Measurements from ENCODE around the gene CATSPERE. TPM values are rescaled to one million over a fixed set of nuclear protein-coding genes. Genes with fewer than 3 reads are reported as not detected.
A peak's percentile ranks its signal among the peaks of the same experiment; 100 is the strongest.

Gene CATSPERE
- total and polyA plus RNA-seq, 2 of the 8 experiments (the other 6 are each of a cell fraction or from before 2014, with no cell fraction given): 0.05 to 0.45 TPM

DNA sequence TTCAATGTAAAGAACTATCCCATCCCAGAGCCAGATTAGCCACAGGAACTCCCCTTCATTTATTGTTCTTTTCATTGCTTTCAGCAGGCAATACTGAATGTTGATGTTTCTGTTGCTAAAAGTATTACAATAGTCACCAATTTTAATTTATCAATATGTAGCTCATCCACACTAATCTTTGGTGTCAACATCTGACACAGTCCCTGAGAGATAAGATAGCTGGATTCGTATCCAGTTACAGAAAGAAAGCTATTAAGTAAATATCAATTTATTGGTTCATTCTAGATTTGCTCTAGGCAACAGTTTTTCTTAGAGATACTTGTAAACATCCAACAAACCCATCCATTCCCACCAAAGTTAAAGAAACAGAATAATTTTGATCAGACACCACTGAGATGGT is 14.0 kb upstream of the CATSPERE start:
- peaks cover 0 to 6% of the 10 kb centered on the region in 2 experiments for H4K20me1 ChIP-seq (replicated peaks in 1 of 2; ENCODE audit: control insufficient read depth in 1 of 2, insufficient read depth in 2 of 2, low read length in 2 of 2)
- no peak for TF ChIP-seq GABPA (IDR thresholded peaks at IDR 0.05; ENCODE audit: borderline replicate concordance, insufficient read depth, low read length)
- TF ChIP-seq NANOG (IDR thresholded peaks at IDR 0.05; ENCODE audit: insufficient read depth, low read depth, low read length, poor library complexity, severe bottlenecking): no peak
- no peak for TF ChIP-seq SRF (IDR thresholded peaks at IDR 0.05; ENCODE audit: low read depth, low read length)
- no peak for TF ChIP-seq TBP (IDR thresholded peaks at IDR 0.05; ENCODE audit: low read depth, low read length)
- no peak for TF ChIP-seq TEAD4 (IDR thresholded peaks at IDR 0.05; ENCODE audit: low read depth, low read length)
- no peak for TF ChIP-seq HDAC2 (IDR thresholded peaks at IDR 0.05; ENCODE audit: borderline replicate concordance in 1 of 2, low read depth in 2 of 2, low read length in 2 of 2)
- no peak for TF ChIP-seq KDM5A (IDR thresholded peaks at IDR 0.05; ENCODE audit: low read length)
- TF ChIP-seq HDAC6 (IDR thresholded peaks at IDR 0.05; ENCODE audit: low read depth, low read length): no peak
- TF ChIP-seq PHF8 (conservative IDR thresholded peaks at IDR 0.05; ENCODE audit: low read depth, low read length): no peak
- TF ChIP-seq SP1 (IDR thresholded peaks at IDR 0.05; ENCODE audit: low read depth, low read length): no peak
- TF ChIP-seq SAP30 (IDR thresholded peaks at IDR 0.05; ENCODE audit: insufficient read depth, insufficient replicate concordance, low read length): no peak
- TF ChIP-seq CREB1 (IDR thresholded peaks at IDR 0.05): no peak
- no peak for TF ChIP-seq CBX8 (IDR thresholded peaks at IDR 0.05; ENCODE audit: borderline replicate concordance, low read depth, low read length)
- no peak for TF ChIP-seq SUZ12 (IDR thresholded peaks at IDR 0.05; ENCODE audit: low read length)

More for the DNA sequence above, 14.0 kb upstream of the CATSPERE start:
- no peak overlapping the region for H2BK12ac ChIP-seq (ENCODE audit: low read depth, low read length)
- no peak overlapping the region for H2BK5ac ChIP-seq (ENCODE audit: low read depth, low read length)
- H4K8ac ChIP-seq (ENCODE audit: extremely low read depth, insufficient read depth, low read length): no peak overlapping the region
- H3K14ac ChIP-seq (ENCODE audit: insufficient read length): no peak overlapping the region
- H2BK15ac ChIP-seq (ENCODE audit: low read length): no peak overlapping the region
- no peak overlapping the region for H2AK5ac ChIP-seq (ENCODE audit: low read depth, low read length)
- no peaks in the 10 kb centered on the region for H3K27me3 ChIP-seq (replicated peaks in 1 of 4; ENCODE audit: control insufficient read depth in 3 of 4, extremely low read depth in 1 of 4, insufficient read depth in 3 of 4, low read length in 3 of 4)
- no peak overlapping the region for H3K18ac ChIP-seq (ENCODE audit: extremely low read depth, low read length)
- no peak overlapping the region for H2AFZ ChIP-seq (ENCODE audit: low read length)
- H3K4me1 ChIP-seq (replicated peaks in 1 of 4; ENCODE audit: control insufficient read depth in 3 of 4, insufficient read depth in 4 of 4, low read length in 3 of 4): peaks cover 3 to 25% (median 17%) of the 10 kb centered on the region in 4 experiments; a peak in 5 of 7 replicates
- H3K36me3 ChIP-seq (ENCODE audit: control insufficient read depth in 2 of 4, insufficient read depth in 4 of 4, low read length in 3 of 4): peaks cover 0 to 14% (median 0%) of the 10 kb centered on the region in 4 experiments; a peak in 1 of 8 replicates
- peaks cover 2% of the 10 kb centered on the region; the same call in 1 of the 2 replicates for H3K23me2 ChIP-seq (ENCODE audit: low read depth, low read length)
- H3K4me2 ChIP-seq (ENCODE audit: insufficient read depth in 1 of 2, low read depth in 2 of 2, low read length in 2 of 2): peak overlapping the region; percentile 0 to 5; a peak in 1 of 4 replicates
- H4K5ac ChIP-seq (ENCODE audit: insufficient read length, low read depth, low read length): no peak overlapping the region
- no peak for DNase-seq (ENCODE audit: low read depth in 1 of 2, low spot score in 2 of 2)
- no peak for FAIRE-seq
- H3K4me3 ChIP-seq (ENCODE audit: extremely low read depth in 1 of 4, insufficient read depth in 2 of 4, low read depth in 3 of 4, low read length in 4 of 4): peak overlapping the region in 1 of 4 experiments; percentile 88; a peak in 1 of 8 replicates
- no peak overlapping the region for H3K9ac ChIP-seq (replicated peaks in 1 of 4; ENCODE audit: extremely low read depth in 1 of 4, low read depth in 3 of 4, low read length in 3 of 4)
- H3K27ac ChIP-seq (ENCODE audit: low read depth, low read length): no peak overlapping the region
- H3K23ac ChIP-seq (ENCODE audit: insufficient read length): no peak overlapping the region
- 72% methylated on average over 1 of the region's 1 CpG; no CpG with 5 or more reads in 1 of the 2 experiments for WGBS, 2 experiments (ENCODE audit: extremely low coverage in 1 of 2, insufficient coverage in 1 of 2, insufficient read length in 1 of 2, insufficient replicate concordance in 2 of 2, low coverage in 1 of 2, low lambda C conversion rate in 2 of 2, missing lambda C conversion rate in 1 of 2)
- POLR2A ChIA-PET (ENCODE audit: partially characterized antibody): interaction anchor here (0.6 to 1.5 kb wide), 4 partner anchors 13 to 426 kb away, joined by 3 read pairs; no protein-coding TSS in a partner anchor
- no peaks in the 10 kb centered on the region for H3K9me3 ChIP-seq (ENCODE audit: insufficient read depth in 2 of 2, low read depth in 1 of 2, low read length in 1 of 2)
- CTCF ChIA-PET (ENCODE audit: partially characterized antibody): no interaction called here
- H3K79me1 ChIP-seq (ENCODE audit: low read depth, low read length): no peaks in the 10 kb centered on the region
- H3K79me2 ChIP-seq (ENCODE audit: control insufficient read depth in 1 of 2, insufficient read depth in 2 of 2, low read length in 2 of 2): peaks cover 14 to 90% of the 10 kb centered on the region in 2 experiments
- no peak overlapping the region for H3K56ac ChIP-seq (replicated peaks; ENCODE audit: insufficient read length, low read depth, low read length)
- H3K4ac ChIP-seq (replicated peaks; ENCODE audit: insufficient read length, low read depth, low read length): no peak overlapping the region
- H2BK120ac ChIP-seq (replicated peaks; ENCODE audit: low read depth, low read length): no peak overlapping the region
- H2BK20ac ChIP-seq (ENCODE audit: low read length): no peak overlapping the region
- peak overlapping the region; percentile 50 for H4K91ac ChIP-seq (replicated peaks; ENCODE audit: insufficient read length, low read length)
